Activated B cell treated with CpG ODN at 0.5 μM for 24 hours (primary cell): ENCODE data around the gene CD79A. TPM values are rescaled to one million over a fixed set of nuclear protein-coding genes. Genes with fewer than 3 reads are reported as not detected.

Experiments
- ATAC-seq: fragments of 200-7000 bp; cut with Tn5 transposase; one replicate; pipeline ENCODE4 v1.10.0; 2021; ENCODE audit warnings: low read depth, mild to moderate bottlenecking, moderate library complexity
- CTCF ChIA-PET: fragments of 350-600 bp; sonication (Branson Sonifier 250); formaldehyde crosslinking; loops from one replicate; lab custom pipeline; 2021; ENCODE audit warnings: antibody characterized with exemption; lab: Charles Lee
- POLR2A ChIA-PET: fragments of 350-600 bp; sonication (Branson Sonifier 250); formaldehyde crosslinking; loops from one replicate; lab custom pipeline; 2021; ENCODE audit warnings: antibody characterized with exemption; lab: Charles Lee
- DNase-seq: peaks from one replicate; pipeline ENCODE4 v3.0.0; 2022
- H3K27ac Mint-ChIP-seq: one replicate; pipeline ENCODE4 v1.8.0; 2020; ENCODE audit warnings: mixed read lengths
- H3K27me3 Mint-ChIP-seq: one replicate; pipeline ENCODE4 v1.8.0; 2021; ENCODE audit warnings: mixed read lengths
- H3K36me3 Mint-ChIP-seq: one replicate; pipeline ENCODE4 v1.8.0; 2021; ENCODE audit warnings: low read depth, mixed read lengths
- H3K4me1 Mint-ChIP-seq: one replicate; pipeline ENCODE4 v1.8.0; 2021; ENCODE audit warnings: mixed read lengths
- H3K4me3 Mint-ChIP-seq: one replicate; pipeline ENCODE4 v1.8.0; 2020; ENCODE audit warnings: mild to moderate bottlenecking, mixed read lengths
- H3K9me3 Mint-ChIP-seq: one replicate; pipeline ENCODE4 v1.8.0; 2020; ENCODE audit warnings: mixed read lengths
- intact Hi-C: fragments of 100-400 bp; cut with micrococcal nuclease; formaldehyde crosslinking; loops from one replicate; pipeline ENCODE4 v1.15.1; 2024
- total RNA-seq: library from RNA; stranded (reverse); gene quantifications from 2 replicates; pipeline ENCODE4 v1.2.3, GENCODE V29; 2022
- TF ChIP-seq, protein P1 (sequence below): fragments of 200-600 bp; IDR thresholded peaks from one replicate; pipeline ENCODE4 v1.8.0; 2022; ENCODE audit warnings: antibody characterized with exemption, mild to moderate bottlenecking

Gene CD79A
- total RNA-seq, 1 donor from 2014 or later = 889 TPM

- DNase-seq (no peak), ATAC-seq (no peak)
- Mint-ChIP-seq H3K27me3 (no peaks in the 10 kb centered on the region), H3K27ac (peak overlapping the region; percentile 63), H3K36me3 (peaks cover 74% of the 10 kb centered on the region), H3K9me3 (no peaks in the 10 kb centered on the region), H3K4me3 (no peak overlapping the region), H3K4me1 (peaks cover 83% of the 10 kb centered on the region)
- TF ChIP-seq, protein P1, sequence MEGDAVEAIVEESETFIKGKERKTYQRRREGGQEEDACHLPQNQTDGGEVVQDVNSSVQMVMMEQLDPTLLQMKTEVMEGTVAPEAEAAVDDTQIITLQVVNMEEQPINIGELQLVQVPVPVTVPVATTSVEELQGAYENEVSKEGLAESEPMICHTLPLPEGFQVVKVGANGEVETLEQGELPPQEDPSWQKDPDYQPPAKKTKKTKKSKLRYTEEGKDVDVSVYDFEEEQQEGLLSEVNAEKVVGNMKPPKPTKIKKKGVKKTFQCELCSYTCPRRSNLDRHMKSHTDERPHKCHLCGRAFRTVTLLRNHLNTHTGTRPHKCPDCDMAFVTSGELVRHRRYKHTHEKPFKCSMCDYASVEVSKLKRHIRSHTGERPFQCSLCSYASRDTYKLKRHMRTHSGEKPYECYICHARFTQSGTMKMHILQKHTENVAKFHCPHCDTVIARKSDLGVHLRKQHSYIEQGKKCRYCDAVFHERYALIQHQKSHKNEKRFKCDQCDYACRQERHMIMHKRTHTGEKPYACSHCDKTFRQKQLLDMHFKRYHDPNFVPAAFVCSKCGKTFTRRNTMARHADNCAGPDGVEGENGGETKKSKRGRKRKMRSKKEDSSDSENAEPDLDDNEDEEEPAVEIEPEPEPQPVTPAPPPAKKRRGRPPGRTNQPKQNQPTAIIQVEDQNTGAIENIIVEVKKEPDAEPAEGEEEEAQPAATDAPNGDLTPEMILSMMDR = no peak
- ChIA-PET POLR2A (interaction anchor here (0.6 to 11.4 kb wide), 4 partner anchors 8 to 77 kb away, joined by 3 to 258 read pairs (median 5); partner anchors contain the start of gene RPS19), CTCF (interaction anchor here (1.0 to 1.7 kb wide), 3 partner anchors 9 to 23 kb away, joined by 3 to 8 read pairs (median 6); partner anchors contain the start of gene RPS19)
- intact Hi-C loops = no loop called here
Measured at GRCh38 chr19:41868120-41868988, 8.7 kb upstream of the CD79A start.

GRCh38 chr19:41868989-41869300 is 8.1 kb upstream of the CD79A start:
- no peak for DNase-seq
- ChIA-PET CTCF (interaction anchor here (1.0 to 1.7 kb wide), 3 partner anchors 9 to 22 kb away, joined by 3 to 8 read pairs (median 6); partner anchors contain the start of gene RPS19), POLR2A (interaction anchor here (0.6 to 11.4 kb wide), 3 partner anchors 9 to 264 kb away, joined by 3 to 258 read pairs (median 6); partner anchors contain the start of gene RPS19)
- peaks cover 70% of the 10 kb centered on the region for H3K36me3 Mint-ChIP-seq
- no peak overlapping the region for H3K4me3 Mint-ChIP-seq
- no peaks in the 10 kb centered on the region for H3K27me3 Mint-ChIP-seq
- H3K9me3 Mint-ChIP-seq = no peaks in the 10 kb centered on the region
- intact Hi-C loops = no loop called here
- TF ChIP-seq, protein P1 = no peak
- peak overlapping the region; percentile 41 for H3K27ac Mint-ChIP-seq
- H3K4me1 Mint-ChIP-seq = peaks cover 86% of the 10 kb centered on the region
- no peak for ATAC-seq

- no peak for ATAC-seq
- POLR2A ChIA-PET = interaction anchor here (0.6 to 11.4 kb wide), 5 partner anchors 9 to 263 kb away, joined by 3 to 279 read pairs (median 6); partner anchors contain the start of genes ARHGEF1 and RPS19
- peaks cover 65% of the 10 kb centered on the region for H3K36me3 Mint-ChIP-seq
Measured at GRCh38 chr19:41869374-41869955, 7.6 kb upstream of the CD79A start.

GRCh38 chr19:41870401-41870873 is 6.6 kb upstream of the CD79A start:
- H3K4me3 Mint-ChIP-seq = peak overlapping the region; percentile 32
- DNase-seq = no peak
- peaks cover 57% of the 10 kb centered on the region for H3K36me3 Mint-ChIP-seq
- H3K27me3 Mint-ChIP-seq = no peaks in the 10 kb centered on the region
- TF ChIP-seq, protein P1 = no peak
- peaks cover 89% of the 10 kb centered on the region for H3K4me1 Mint-ChIP-seq
- ChIA-PET POLR2A (interaction anchor here (0.7 to 11.4 kb wide), 7 partner anchors 10 to 89 kb away, joined by 3 to 279 read pairs (median 4); partner anchors contain the start of genes ARHGEF1, RABAC1 and RPS19), CTCF (interaction anchor here (0.7 to 4.8 kb wide), 4 partner anchors 8 to 82 kb away, joined by 3 to 66 read pairs (median 6); no protein-coding TSS in a partner anchor)
- peak overlapping the region; percentile 80 for H3K27ac Mint-ChIP-seq
- no peak for ATAC-seq
- H3K9me3 Mint-ChIP-seq = no peaks in the 10 kb centered on the region
- intact Hi-C loops = no loop called here

More at GRCh38 chr19:41869374-41869955, 7.6 kb upstream of the CD79A start:
- no peak overlapping the region for H3K4me3 Mint-ChIP-seq
- no peak for DNase-seq
- peaks cover 86% of the 10 kb centered on the region for H3K4me1 Mint-ChIP-seq
- H3K9me3 Mint-ChIP-seq = no peaks in the 10 kb centered on the region
- intact Hi-C loops = no loop called here
- no peaks in the 10 kb centered on the region for H3K27me3 Mint-ChIP-seq
- CTCF ChIA-PET = interaction anchor here (1.0 to 1.7 kb wide), 3 partner anchors 10 to 22 kb away, joined by 3 to 8 read pairs (median 6); partner anchors contain the start of gene RPS19
- TF ChIP-seq, protein P1 = no peak
- H3K27ac Mint-ChIP-seq = peak overlapping the region; percentile 80
